Fibroblast of skin of scalp (primary cell): ENCODE results near the gene OTOGL. TPM values are rescaled to one million over a fixed set of nuclear protein-coding genes. Genes with fewer than 3 reads are reported as not detected.
"Not testable (repeated sequence)": the region's sequence is repeated elsewhere in the genome, so short reads cannot be mapped to it uniquely, and the experiment has no call there.

ENCODE experiments used
- DNase-seq: peaks from one replicate; pipeline ENCODE4 v3.0.0-alpha.2; 2013
- polyA plus RNA-seq, 2 experiments: library from polyadenylated mRNA; unstranded; fragments of 120-200 nt; gene quantifications; one replicate each; pipeline ENCODE4 v1.2.1, GENCODE V29; 2013; ENCODE audit not compliant: insufficient read length in 2 of 2

Gene OTOGL
- polyA plus RNA-seq (2013, experiment 1 of 2; ENCODE audit: insufficient read length): 0.30 TPM
- 0.21 TPM for polyA plus RNA-seq (2013, experiment 2 of 2; ENCODE audit: insufficient read length)

- no peak for DNase-seq
Observed at GRCh38 chr12:80099259-80099658, at the start of gene OTOGL. TSS of gene OTOGL (plus strand) at chr12:80099537. CDS start at chr12:80209432, 109,895 bp downstream.

GRCh38 chr12:80050236-80050635 is 49.1 kb upstream of the OTOGL start:
- peak; percentile 55 for DNase-seq

GRCh38 chr12:80053051-80053790 is 46.1 kb upstream of the OTOGL start:
- peak; percentile 77 for DNase-seq

GRCh38 chr12:80056232-80056631 is 43.1 kb upstream of the OTOGL start:
- no peak for DNase-seq

GRCh38 chr12:80056845-80057244 is 42.5 kb upstream of the OTOGL start:
- peak; percentile 35 for DNase-seq

- DNase-seq: no peak
Observed at GRCh38 chr12:80058586-80058985, 40.8 kb upstream of the OTOGL start.

GRCh38 chr12:80059102-80059501 is 40.2 kb upstream of the OTOGL start:
- DNase-seq: no peak

- DNase-seq: no peak
Observed at GRCh38 chr12:80059875-80060274, 39.5 kb upstream of the OTOGL start.

- DNase-seq: peak; percentile 95
Observed at GRCh38 chr12:80064269-80064668, 35.1 kb upstream of the OTOGL start.

GRCh38 chr12:80064951-80065350 is 34.4 kb upstream of the OTOGL start:
- DNase-seq: no peak

GRCh38 chr12:80068173-80068572 is 31.2 kb upstream of the OTOGL start:
- no peak for DNase-seq

- DNase-seq: not testable (repeated sequence)
Observed at GRCh38 chr12:80083892-80084614, 15.3 kb upstream of the OTOGL start.

- DNase-seq: no peak
Observed at GRCh38 chr12:80086025-80086424, 13.3 kb upstream of the OTOGL start.

GRCh38 chr12:80087486-80088213 is 11.7 kb upstream of the OTOGL start:
- peak; percentile 20 for DNase-seq

- DNase-seq: peak; percentile 42
Observed at GRCh38 chr12:80100591-80100990, 1.3 kb downstream of the OTOGL start.

GRCh38 chr12:80101126-80101525 is 1.8 kb downstream of the OTOGL start:
- peak; percentile 14 for DNase-seq

GRCh38 chr12:80107221-80107620 is 7.9 kb downstream of the OTOGL start:
- DNase-seq: peak; percentile 75

GRCh38 chr12:80116735-80117134 is 17.4 kb downstream of the OTOGL start:
- DNase-seq: no peak

GRCh38 chr12:80118565-80119324 is 19.4 kb downstream of the OTOGL start:
- no peak for DNase-seq

- no peak for DNase-seq
Observed at GRCh38 chr12:80120994-80121393, 21.7 kb downstream of the OTOGL start.

GRCh38 chr12:80121661-80122060 is 22.3 kb downstream of the OTOGL start:
- peak; percentile 20 for DNase-seq

- peak; percentile 80 for DNase-seq
Observed at GRCh38 chr12:80129895-80130530, 30.7 kb downstream of the OTOGL start.
